NCI-H1694 (cell line): ENCODE measurements around the gene PITX1.

Experiments used
- DNase-seq: peaks from one replicate; lab custom pipeline; 2025; lab: John Stamatoyannopoulos, UW

Gene PITX1

GRCh38 chr5:135041145-135041587 lies 7.1 kb upstream of the PITX1 start:
- no peak for DNase-seq

- no peak for DNase-seq
Observed at GRCh38 chr5:135040333-135041144, 6.5 kb upstream of the PITX1 start.

- no peak for DNase-seq
Observed at GRCh38 chr5:135040034-135040332, 6.0 kb upstream of the PITX1 start.

- no peak for DNase-seq
Observed at GRCh38 chr5:135039271-135040033, 5.4 kb upstream of the PITX1 start.

GRCh38 chr5:135038813-135039270 lies 4.8 kb upstream of the PITX1 start:
- DNase-seq, result no peak

GRCh38 chr5:135038205-135038812 lies 4.3 kb upstream of the PITX1 start:
- DNase-seq, result no peak

- DNase-seq, result no peak
Observed at GRCh38 chr5:135037519-135038204, 3.6 kb upstream of the PITX1 start.

- DNase-seq, result no peak
Observed at GRCh38 chr5:135036405-135036804, 2.4 kb upstream of the PITX1 start.

- DNase-seq, result no peak
Observed at GRCh38 chr5:135035678-135036030, 1.6 kb upstream of the PITX1 start.

- no peak for DNase-seq
Observed at GRCh38 chr5:135034963-135035677, 1.1 kb upstream of the PITX1 start.

GRCh38 chr5:135034236-135034962 lies 371 bp upstream of the PITX1 start:
- DNase-seq, result no peak

GRCh38 chr5:135032999-135033861 lies 798 bp downstream of the PITX1 start:
- DNase-seq, result no peak

GRCh38 chr5:135032695-135032998 lies 1.4 kb downstream of the PITX1 start:
- no peak for DNase-seq

GRCh38 chr5:135031813-135032694 lies 2.0 kb downstream of the PITX1 start:
- no peak for DNase-seq

GRCh38 chr5:135030956-135031812 lies 2.8 kb downstream of the PITX1 start:
- DNase-seq, result no peak

- DNase-seq, result no peak
Observed at GRCh38 chr5:135030123-135030955, 3.7 kb downstream of the PITX1 start.

GRCh38 chr5:135029477-135030122 lies 4.4 kb downstream of the PITX1 start:
- DNase-seq, result no peak
